Activated naive CD4-positive, alpha-beta T cell treated with anti-CD3 and anti-CD28 coated beads, Interleukin-2, amount 50 U/mL, for 16 hours (primary cell): ENCODE results near the gene TP63.

Source experiments
- DNase-seq: peaks from one replicate; pipeline ENCODE4 v3.0.0-alpha.2; 2020

The TP63 gene

GRCh38 chr3:189687475-189687874 lies 56.3 kb downstream of the TP63 start:
- no peak for DNase-seq

DNA sequence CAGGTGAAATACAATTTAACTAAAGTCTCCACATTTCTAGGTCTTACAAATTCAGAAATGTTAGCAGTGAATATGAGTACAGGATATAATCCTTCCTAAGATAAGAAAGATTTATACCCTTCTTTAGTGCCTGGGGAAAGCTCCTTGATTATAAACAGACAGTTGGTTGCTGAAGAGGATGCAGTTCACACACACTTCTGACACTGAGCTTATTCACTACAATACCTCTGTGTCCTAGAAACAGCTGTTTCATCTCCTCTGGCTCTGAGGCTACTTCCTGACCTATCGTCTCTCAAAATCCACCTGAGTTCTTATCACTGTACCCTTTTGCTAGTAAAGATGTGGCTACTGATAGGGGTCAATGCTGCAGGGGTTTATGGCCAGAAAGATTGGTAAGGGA lies 57.1 kb downstream of the TP63 start:
- DNase-seq: no peak

- no peak for DNase-seq
These were observed 58.4 kb downstream of the TP63 start for GRCh38 chr3:189689625-189690024.

DNA sequence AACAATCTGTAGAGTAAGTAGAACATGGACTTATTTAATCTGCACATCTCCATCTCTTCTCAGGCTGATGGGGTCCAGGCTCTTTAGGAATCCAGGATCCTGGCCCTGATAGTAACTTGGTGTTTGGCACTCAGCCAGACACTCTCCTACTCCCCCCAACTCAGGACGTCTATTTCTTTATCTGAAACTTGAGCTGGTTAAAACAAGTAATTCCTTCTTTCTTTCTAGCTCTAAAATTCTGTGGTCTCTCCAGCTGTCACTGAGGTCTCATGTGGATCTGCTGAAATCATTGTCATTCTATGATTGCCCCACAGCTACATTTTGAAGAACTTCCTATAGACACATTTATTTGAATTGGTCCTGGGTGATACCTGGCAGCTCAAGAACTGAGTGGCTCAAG lies 59.0 kb downstream of the TP63 start:
- DNase-seq: no peak

- DNase-seq: no peak
These were observed 59.5 kb downstream of the TP63 start for GRCh38 chr3:189690672-189691071.

GRCh38 chr3:189695400-189695799 lies 64.2 kb downstream of the TP63 start:
- DNase-seq: no peak

DNA sequence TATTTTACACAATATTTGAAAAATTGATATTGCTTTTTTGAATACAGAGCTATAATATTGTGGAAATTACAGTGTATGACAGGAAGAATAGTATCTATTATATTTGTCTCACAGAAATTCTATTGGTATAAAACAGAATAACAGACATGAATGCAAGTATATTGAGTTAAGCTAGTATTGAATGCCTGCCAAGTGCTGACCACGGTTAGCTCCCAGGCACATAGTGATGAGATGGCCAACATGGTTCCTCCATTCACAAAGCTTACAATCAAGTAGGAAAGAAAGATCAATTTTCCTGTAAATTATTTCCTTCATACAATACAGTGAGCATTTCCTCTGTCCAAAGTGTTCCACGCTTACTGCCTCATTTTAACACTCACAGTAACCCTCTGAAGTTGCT lies 67.6 kb downstream of the TP63 start:
- no peak for DNase-seq

DNA sequence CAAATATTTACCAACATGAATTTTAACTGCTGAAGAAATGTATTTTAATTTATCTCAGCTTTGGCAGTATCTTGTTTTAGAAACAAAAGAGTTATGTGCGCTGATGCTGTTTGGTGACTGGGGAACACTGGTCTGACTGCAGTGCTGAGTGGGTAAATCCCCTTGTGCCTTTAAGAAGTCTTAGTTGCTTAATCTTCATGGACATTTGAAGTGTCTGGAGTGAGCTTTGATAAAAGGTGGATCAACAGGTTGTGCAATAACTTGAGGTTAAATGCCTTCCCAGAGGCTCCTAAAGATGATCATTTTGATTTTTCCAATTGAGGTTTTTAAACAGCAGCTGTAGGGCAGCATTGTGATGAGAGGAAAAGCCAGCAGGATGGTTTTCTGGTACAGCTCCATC lies 68.7 kb downstream of the TP63 start:
- no peak for DNase-seq

DNA sequence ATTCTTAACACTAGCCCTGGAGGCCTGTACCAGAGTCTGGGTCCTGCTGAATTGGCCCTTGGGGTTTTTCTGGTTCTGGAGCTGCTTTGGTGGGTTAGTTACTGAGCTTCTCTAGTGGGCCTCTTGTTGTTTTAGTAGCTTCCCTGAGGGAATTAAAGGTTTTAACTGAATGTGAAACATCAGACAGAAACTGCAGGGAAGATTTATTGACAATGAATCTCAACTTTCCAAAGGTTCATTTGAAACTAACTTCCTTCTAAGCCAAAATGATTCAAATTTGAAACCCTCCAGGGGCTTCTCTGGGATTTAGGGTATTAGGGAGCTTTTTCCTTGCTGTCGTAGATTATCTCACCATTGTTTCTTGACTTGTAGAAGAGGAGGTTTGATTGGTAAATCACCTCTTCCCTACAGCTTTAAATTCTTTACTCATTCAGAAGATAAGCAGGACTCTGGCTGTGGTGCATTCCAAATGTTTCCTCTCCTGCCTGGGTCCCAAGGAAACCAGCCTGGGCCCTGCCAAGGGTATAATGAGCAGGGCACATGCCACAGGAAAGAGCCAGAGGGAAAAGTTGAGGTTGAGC lies 71.0 kb downstream of the TP63 start:
- DNase-seq: no peak

GRCh38 chr3:189703865-189704264 lies 72.7 kb downstream of the TP63 start:
- DNase-seq: no peak

DNA sequence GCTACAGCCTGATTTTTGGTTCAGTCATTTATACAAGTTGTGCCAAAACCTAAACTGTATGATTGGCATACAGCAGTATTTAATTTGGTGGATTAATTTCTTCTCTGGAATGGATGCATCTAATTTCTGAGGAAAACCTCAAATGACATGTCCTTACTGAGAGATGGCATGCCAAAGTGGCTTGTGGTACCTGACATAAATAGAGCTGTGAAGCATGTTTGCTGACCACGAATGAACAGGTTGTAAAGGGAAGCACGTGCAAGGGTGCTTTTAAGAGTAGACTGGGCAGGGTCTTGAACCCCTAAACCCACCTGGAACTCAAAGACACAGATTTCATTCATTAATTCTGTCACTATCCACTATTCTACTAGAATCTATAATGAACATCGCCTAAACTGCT lies 77.2 kb downstream of the TP63 start:
- no peak for DNase-seq

DNA sequence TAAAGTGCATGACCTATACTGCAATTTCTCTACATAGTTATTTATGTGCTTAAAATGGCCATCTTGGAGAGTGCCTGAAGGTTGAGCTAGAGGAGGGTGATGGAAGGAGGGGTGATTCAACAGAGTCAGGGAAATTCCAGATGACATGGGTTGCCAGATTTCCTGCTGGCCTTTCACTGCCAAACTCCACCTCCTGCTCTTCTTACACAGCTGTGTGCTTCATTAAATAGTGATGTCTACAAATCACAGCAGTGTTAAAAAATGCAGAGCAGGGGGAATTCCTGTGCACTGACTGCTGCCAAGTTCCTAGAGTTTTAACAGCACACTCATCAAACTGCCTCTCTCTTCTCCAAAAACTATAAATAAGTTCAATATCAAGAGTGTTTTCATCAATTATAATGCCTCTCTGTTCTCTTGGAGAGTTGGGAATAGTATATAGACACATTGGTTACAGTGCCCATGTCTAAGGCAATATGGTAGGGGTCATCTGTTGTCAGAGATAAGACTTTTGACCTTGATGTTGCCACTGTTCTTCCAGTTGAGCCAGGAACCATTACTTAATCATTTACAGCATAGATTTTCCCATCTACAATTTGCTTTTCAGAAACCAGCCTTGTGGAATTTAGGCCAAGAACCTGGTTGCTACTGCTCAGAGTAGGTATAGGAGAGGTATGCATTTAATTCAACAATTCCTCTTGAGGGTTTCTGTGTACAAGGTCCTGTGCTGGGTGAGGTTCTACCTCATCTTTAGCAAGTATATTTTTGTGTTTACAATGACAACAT lies 79.6 kb downstream of the TP63 start:
- DNase-seq: no peak

DNA sequence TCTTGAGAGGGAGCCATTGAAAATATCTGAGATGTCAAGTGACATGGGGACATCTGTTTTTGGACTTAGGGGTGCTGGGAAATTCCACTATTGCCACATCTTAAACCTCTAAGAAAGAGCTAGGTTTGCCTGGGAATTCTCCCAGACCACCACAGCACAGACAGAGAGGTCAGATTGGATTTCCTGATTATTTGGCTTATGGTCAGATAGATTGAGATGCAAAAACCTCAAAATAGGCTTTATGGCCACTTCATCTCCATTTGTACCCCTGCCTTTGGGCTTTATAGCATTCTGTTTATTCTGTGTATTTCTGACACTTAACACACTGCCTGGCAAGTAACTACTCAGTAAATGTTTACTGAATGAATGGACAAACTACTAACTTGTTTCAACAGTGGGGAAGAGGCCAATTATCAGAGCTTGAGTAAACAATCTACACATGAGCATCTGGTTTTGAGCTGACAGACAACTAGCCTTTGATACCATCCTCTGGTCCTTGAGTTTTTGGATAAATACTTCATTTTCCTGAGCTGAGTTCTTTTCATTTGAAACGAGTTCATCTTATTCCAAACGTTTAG lies 81.8 kb downstream of the TP63 start:
- no peak for DNase-seq

DNA sequence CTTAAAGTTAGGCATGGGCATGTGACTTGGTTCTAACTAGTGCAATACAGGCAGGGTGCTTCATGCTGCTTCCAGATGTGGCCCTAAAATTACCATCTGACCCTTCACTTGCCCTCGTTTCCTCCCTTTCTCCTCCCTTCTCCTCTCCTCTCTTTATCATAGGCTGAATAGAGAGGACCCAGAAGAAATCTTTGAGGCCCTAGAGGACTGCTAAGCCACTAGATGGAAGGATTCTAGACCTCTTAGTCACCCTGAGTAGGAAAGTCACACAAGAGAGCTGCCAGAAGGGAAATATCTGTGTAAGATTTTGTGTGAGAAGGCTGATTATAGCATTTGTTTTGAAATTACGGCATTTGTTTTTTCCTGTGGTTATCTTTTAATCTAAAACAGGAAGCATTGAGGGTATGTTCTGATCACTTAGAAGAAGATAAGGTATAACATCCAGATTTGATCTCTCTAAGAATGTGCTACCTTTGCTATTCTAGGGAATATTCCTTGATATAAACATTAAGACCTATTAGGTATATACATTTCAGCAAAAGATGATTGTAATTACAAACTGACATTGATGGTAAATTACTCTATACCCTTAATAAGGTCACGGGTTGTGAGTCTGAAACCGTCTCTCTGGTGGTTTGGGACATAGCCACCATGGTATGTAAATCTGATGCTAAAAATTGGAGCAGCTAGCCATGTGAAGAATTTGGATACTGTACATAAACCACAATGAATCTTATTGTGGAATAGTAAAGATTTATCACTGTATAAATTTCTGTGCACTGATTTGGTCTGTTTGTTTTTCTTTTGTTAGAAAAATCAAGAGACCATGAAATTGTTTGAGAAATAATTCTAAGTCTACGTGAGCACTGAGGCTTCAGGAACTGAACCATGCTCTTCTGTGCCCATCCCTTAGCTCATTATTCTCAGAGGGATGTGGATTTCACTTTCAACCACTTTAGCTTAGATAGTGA lies 84.1 kb downstream of the TP63 start:
- DNase-seq: no peak

DNA sequence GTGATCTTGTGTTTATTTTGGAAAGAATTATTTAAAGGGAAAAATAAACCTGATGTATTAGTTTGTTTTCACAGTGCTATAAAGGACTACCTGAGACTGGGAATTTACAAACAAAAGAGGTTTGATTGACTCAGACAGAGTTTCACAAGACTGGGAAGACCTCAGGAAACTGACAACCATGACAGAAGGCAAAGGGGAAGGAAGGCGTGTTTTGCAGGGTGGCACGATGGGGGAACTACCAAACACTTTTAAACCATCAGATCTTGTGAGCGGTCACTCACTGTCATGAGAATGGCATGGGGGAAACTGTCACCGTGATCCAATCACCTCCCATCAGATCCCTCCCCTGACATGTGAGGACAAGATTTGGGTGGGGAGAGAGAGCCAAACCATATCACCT lies 87.0 kb downstream of the TP63 start:
- no peak for DNase-seq

- DNase-seq: no peak
These were observed 89.7 kb downstream of the TP63 start for GRCh38 chr3:189720736-189721417.

DNA sequence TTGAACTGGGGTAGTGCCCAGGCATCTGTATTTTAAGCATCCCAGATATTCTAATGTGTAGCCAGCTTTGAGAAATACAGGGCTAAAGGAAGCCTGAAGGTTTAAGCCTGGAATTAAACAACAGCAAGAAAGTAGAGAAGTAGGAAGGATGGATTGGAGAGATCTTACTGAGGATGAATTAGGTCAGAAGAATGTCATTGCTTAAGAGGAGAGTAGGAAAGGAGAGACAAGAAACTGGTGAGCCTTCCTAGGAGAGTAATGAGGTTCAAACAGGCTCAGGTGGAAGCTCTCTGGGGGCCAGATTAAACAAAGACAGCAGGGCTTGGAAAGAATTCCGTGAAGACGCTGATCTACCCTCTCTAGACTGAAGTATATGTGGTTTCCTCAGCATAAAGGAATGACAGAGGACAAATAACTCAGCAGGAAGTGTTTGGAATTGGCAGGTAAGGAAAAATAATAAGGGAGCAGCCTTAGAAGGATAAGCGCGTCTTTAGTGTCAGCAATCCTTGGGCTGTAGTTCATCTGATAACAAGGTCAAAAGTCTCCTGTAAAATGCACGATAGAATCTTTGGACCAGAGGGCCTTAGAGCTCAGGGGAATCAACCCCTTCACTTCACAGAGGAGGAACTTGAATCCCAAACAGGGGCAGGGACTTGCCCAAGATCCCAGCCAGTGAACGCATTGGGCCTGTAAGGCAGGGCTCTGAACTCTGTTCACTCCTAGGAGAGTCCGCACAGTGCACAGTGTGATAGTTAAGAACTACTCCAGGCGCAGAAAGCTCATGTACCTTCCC lies 90.9 kb downstream of the TP63 start:
- DNase-seq: no peak

DNA sequence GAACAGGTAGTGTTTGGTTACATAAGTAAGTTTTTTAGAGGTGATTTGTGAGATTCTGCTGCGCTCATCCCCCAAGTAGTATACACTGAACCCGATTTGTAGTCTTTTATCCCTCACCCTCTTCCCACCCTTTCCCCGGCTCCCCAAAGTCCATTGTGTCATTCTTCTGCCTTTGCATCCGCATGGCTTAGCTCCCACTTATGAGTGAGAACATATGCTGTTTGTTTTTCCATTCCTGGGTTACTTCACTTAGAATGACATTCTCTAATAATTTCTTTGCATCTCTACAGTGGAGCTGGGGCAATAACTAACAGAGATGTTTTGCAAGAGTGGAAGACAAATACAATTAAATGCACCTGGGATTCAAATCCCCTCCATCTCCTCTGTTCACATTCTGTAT lies 93.2 kb downstream of the TP63 start:
- DNase-seq: no peak

DNA sequence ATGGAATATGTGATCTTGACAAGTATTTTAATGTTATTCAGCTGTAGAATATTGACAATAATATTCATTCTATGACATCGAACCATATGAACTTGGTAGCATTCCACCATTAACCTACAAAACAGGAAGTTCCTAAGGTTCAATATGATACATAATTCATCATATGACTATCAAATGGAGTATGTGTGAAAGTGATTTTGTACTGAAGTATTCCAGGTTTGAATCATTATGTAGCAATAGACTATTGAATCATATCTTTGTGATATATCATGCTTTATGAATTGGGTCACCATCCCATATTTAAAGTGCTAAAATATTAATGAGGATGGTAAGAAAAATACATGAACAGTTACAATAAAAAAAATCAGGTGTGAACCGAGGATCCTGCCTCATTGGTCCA lies 95.1 kb downstream of the TP63 start:
- no peak for DNase-seq

- DNase-seq: no peak
These were observed 96.0 kb downstream of the TP63 start for GRCh38 chr3:189727158-189727557.

DNA sequence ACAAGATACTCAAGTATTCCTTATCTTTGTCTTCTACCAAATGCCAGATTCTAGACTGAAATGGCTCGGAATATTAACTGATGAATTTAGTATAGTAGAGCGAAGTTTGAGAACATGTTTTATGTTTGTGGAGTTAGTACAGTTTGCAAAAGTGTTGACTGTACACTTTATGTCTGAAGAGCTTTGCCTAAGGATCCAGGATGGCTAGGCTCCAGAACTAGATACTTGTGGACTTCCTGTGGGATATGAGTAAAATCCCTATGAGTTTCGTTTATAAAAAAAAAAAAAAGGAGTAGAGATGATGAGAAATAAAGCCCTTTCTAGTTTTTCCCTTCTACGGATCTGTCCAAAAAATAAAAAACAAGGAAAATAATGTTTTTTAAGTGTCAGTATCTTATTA lies 96.7 kb downstream of the TP63 start:
- DNase-seq: no peak

GRCh38 chr3:189728915-189729314 lies 97.7 kb downstream of the TP63 start:
- no peak for DNase-seq
